Astrocyte of the spinal cord (primary cell): Measurements from ENCODE around the gene SF1.

Source experiments
- DNase-seq: peaks from one replicate; pipeline ENCODE4 v3.0.0; 2011; ENCODE audit warnings: low read depth, low spot score
- H3K4me3 ChIP-seq: 2 replicates; pipeline ENCODE4 v1.5.1; 2011; ENCODE audit warnings: low read depth, mild to moderate bottlenecking, low read length, moderate library complexity
- CTCF ChIP-seq: IDR thresholded peaks from 2 replicates; pipeline ENCODE4 v1.5.1; 2012; ENCODE audit warnings: low read depth, mild to moderate bottlenecking, low read length, inconsistent platforms
- in situ Hi-C: cut with HindIII; loops from 2 replicates; pipeline ENCODE4 v1.10.0; 2017; ENCODE audit warnings: low sequenced_read_pairs

SF1 gene

GRCh38 chr11:64739871-64740270, 38.5 kb downstream of the SF1 start:
- in situ Hi-C loops = no loop called here
- no peak for DNase-seq
- no peak for TF ChIP-seq CTCF
- no peak overlapping the region for H3K4me3 ChIP-seq

- in situ Hi-C loops = no loop called here
- no peak overlapping the region for H3K4me3 ChIP-seq
- TF ChIP-seq CTCF = no peak
- DNase-seq = no peak
These were observed 41.7 kb downstream of the SF1 start for GRCh38 chr11:64736654-64737053.

GRCh38 chr11:64735725-64736259, 42.5 kb downstream of the SF1 start:
- in situ Hi-C loops = no loop called here
- no peak for TF ChIP-seq CTCF
- no peak for DNase-seq
- H3K4me3 ChIP-seq = no peak overlapping the region

- TF ChIP-seq CTCF = no peak
- DNase-seq = no peak
- H3K4me3 ChIP-seq = no peak overlapping the region
- in situ Hi-C loops = no loop called here
These were observed 43.3 kb downstream of the SF1 start for GRCh38 chr11:64734811-64735724.

- DNase-seq = no peak
- no peak overlapping the region for H3K4me3 ChIP-seq
- no peak for TF ChIP-seq CTCF
- in situ Hi-C loops = no loop called here
These were observed 46.7 kb downstream of the SF1 start for GRCh38 chr11:64731601-64732000.

GRCh38 chr11:64729851-64730382, 48.4 kb downstream of the SF1 start:
- no peak overlapping the region for H3K4me3 ChIP-seq
- in situ Hi-C loops = no loop called here
- DNase-seq = no peak
- no peak for TF ChIP-seq CTCF
